ENCODE results near the gene XRCC4.

DNA sequence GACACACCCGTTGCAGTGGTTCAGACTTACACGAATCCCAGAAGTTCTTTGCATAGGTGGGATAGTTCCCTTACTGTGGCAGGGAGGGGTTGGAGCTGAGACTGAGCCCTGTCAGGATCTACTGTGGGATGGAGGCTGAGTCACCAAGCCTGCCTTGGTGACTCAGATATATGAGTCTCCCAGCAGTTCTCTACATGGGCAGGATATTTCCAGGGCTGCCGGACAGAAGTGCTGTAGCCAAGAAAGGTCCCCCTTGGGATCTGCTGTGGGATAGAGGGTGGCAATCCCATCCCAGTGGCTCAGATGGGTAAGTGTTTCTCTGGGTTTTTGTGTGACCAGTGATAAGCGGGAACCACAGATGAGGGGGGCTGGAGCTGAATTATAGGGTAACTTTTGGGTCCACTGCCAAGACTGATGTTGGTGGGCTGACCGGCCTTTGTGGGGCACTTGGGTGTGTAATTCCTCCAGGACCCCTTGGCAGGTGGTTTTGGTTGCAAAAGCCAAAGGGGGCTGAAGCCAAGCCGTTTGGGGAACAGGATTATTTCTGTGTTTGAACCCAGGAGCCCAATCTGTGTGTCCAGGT is 18.7 kb downstream of the XRCC4 start:
- TF ChIP-seq, protein P1, sequence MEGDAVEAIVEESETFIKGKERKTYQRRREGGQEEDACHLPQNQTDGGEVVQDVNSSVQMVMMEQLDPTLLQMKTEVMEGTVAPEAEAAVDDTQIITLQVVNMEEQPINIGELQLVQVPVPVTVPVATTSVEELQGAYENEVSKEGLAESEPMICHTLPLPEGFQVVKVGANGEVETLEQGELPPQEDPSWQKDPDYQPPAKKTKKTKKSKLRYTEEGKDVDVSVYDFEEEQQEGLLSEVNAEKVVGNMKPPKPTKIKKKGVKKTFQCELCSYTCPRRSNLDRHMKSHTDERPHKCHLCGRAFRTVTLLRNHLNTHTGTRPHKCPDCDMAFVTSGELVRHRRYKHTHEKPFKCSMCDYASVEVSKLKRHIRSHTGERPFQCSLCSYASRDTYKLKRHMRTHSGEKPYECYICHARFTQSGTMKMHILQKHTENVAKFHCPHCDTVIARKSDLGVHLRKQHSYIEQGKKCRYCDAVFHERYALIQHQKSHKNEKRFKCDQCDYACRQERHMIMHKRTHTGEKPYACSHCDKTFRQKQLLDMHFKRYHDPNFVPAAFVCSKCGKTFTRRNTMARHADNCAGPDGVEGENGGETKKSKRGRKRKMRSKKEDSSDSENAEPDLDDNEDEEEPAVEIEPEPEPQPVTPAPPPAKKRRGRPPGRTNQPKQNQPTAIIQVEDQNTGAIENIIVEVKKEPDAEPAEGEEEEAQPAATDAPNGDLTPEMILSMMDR (IDR thresholded peaks at IDR 0.05; ENCODE audit: insufficient read depth, low read depth, low read length), result no peak
- TF ChIP-seq EZH2 (IDR thresholded peaks at IDR 0.05; ENCODE audit: insufficient read depth, low read length), result no peak

Data from astrocyte (in vitro differentiated cells and primary cell).